ENCODE results near the gene PLA2G4B.

PLA2G4B gene

DNA sequence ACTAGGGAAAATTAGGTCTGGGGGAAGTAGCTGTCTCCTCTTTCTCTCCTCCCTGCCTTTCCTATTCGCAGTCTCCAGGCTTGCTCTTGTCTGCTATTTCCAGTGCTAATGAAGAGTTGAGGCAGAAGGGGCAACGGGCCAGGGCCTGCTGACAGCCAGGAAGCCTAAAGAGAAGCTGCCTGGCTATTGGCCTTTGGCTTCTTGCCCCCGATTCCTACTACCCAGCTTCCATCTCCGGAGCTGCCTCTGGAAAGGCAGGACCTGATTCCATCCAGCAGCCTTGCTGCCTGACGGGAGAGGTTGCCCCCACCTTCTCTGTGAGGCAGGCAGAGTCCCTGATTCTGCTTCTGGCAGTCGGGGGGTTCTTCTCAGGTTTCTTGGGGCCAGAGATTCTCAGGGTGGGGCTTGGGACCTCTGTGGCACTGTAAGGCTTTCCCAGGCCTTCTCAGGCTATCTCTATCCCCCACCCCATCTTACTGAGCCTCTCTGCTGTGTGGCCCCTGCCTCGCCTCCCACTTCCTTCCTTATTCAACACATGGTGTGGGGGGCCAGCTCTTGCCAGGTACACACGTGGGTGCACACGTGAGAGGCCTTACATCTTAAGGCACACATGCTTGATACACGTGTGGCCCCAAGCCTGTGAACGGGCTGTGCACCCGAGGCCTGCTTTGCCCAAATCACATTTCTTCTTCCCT, 29.0 kb upstream of the PLA2G4B start:
- DNase-seq: no peak

- DNase-seq: no peak
Measured at GRCh38 chr15:41810651-41811431, 27.8 kb upstream of the PLA2G4B start.

DNA sequence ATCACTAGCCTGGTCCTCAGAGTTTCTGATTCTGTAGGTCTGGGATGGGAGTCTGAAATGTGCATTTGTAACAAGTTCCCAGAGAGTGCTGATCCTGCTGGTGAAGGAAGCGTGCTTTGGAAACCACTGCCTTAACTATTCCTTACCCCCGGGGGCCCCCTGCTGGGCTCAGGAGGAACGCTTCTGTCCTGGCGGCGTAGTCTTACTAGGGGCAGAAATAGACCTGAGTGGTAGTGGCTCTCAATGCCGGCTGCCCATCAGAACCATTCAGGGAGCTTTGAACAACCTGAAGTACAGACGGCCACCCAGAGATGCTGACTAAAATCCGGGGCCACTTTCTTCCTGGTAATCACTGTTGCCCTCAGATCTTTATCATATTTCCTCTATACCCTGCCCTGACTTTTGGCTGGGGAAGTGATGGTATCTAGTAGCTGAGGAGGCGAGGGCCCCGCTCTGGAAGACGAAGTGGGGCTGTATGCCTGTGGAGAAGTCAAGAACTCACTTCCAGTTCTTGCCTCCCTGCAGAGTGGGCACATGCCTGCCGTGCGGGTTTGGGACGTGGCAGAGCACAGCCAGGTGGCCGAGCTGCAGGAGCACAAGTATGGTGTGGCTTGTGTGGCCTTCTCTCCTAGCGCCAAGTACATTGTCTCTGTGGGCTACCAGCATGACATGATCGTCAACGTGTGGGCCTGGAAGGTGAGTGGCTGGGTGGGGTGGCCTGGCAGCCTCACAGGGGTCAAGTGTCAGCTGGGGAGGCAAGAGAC, 27.0 kb upstream of the PLA2G4B start:
- peak; percentile 51 to 74 (median 68) for DNase-seq

- DNase-seq: no peak
Measured at GRCh38 chr15:41812820-41813375, 25.7 kb upstream of the PLA2G4B start.

DNA sequence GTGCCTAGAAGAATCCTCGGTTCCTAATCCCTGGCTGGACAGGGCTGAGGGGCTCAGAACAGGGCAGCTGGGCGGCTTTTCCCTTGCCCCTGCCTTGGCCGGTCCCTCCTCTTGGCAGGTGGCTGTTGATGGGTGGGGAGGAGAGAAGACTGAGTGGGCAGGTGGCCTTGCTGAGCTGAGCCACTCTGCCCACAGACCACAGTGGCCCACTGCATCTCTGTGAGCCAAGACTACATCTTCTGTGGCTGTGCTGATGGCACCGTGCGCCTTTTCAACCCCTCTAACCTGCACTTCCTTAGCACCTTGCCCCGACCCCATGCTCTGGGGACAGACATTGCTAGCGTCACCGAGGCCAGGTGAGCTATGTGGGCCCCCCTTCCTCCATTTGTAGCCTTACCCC, 25.2 kb upstream of the PLA2G4B start:
- DNase-seq: no peak

GRCh38 chr15:41814534-41814933, 24.1 kb upstream of the PLA2G4B start:
- DNase-seq: no peak

DNA sequence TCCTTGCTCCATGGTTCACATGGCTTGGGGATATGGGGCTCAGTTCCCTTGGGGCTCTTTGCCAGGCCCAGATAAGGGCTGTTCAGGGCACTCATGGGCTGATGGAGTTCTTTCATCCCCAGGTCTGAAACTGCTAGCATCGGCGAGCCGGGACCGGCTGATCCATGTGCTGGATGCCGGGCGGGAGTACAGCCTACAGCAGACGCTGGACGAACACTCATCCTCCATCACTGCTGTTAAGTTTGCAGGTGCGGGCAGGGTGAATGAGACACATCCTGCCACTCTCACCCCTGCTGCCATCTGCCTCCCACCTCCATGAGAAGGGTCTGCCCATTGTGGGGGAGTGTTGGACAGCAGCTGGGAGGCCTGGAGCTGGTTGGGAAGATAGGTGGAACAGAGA, 21.9 kb upstream of the PLA2G4B start:
- DNase-seq: no peak

DNA sequence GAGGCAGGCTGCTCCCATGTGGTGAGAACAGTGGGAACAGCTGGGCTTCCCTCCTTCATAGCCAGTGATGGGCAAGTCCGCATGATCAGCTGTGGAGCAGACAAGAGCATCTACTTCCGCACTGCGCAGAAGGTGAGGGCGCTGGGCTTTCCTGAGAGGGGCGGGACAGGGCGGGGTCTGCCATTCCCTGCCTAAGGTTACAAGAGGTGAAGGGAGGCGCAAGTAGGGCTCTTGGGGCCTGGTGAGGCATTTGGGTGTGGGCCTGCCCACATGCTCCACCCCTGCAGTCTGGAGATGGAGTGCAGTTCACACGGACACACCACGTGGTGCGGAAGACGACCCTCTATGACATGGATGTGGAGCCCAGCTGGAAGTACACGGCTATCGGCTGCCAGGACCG, 21.3 kb upstream of the PLA2G4B start:
- no peak for DNase-seq

GRCh38 chr15:41817781-41818180, 20.9 kb upstream of the PLA2G4B start:
- DNase-seq: no peak

GRCh38 chr15:41819455-41820050, 19.1 kb upstream of the PLA2G4B start:
- no peak for DNase-seq

DNA sequence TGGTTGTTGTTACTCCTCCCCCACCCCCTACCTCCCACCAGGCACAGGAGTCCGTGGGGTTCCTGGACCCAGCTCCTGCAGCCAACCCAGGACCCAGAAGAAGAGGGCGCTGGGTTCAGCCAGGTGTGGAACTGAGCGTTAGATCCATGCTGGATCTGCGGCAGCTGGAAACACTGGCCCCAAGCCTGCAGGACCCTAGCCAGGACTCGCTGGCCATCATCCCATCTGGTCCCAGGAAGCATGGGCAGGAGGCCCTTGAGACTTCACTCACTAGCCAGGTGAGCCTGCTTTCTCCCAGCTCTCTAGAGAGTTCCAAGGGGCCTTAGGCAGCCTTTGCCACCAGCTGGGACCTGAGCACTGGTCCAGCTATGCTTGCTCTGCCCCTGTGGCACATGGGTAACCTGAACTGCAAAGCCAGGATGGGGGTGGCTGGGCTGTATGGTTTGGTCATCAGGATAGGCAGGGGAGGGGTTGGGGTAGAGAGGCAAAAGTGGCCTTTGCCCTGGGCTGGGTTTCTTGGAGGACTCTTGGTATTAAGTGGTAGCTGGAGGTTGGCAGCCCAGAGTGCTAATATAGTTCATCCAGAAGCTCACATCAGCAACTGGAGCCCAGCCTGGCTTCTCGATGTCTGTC, 17.7 kb upstream of the PLA2G4B start:
- DNase-seq: no peak

- no peak for DNase-seq
Measured at GRCh38 chr15:41821831-41822230, 16.8 kb upstream of the PLA2G4B start.

- DNase-seq: no peak
Measured at GRCh38 chr15:41822471-41822870, 16.2 kb upstream of the PLA2G4B start.

- no peak for DNase-seq
Measured at GRCh38 chr15:41822957-41823356, 15.7 kb upstream of the PLA2G4B start.

GRCh38 chr15:41823502-41823901, 15.1 kb upstream of the PLA2G4B start:
- no peak for DNase-seq

GRCh38 chr15:41824062-41824745, 14.4 kb upstream of the PLA2G4B start:
- DNase-seq: no peak

- no peak for DNase-seq
Measured at GRCh38 chr15:41825145-41825544, 13.5 kb upstream of the PLA2G4B start.

DNA sequence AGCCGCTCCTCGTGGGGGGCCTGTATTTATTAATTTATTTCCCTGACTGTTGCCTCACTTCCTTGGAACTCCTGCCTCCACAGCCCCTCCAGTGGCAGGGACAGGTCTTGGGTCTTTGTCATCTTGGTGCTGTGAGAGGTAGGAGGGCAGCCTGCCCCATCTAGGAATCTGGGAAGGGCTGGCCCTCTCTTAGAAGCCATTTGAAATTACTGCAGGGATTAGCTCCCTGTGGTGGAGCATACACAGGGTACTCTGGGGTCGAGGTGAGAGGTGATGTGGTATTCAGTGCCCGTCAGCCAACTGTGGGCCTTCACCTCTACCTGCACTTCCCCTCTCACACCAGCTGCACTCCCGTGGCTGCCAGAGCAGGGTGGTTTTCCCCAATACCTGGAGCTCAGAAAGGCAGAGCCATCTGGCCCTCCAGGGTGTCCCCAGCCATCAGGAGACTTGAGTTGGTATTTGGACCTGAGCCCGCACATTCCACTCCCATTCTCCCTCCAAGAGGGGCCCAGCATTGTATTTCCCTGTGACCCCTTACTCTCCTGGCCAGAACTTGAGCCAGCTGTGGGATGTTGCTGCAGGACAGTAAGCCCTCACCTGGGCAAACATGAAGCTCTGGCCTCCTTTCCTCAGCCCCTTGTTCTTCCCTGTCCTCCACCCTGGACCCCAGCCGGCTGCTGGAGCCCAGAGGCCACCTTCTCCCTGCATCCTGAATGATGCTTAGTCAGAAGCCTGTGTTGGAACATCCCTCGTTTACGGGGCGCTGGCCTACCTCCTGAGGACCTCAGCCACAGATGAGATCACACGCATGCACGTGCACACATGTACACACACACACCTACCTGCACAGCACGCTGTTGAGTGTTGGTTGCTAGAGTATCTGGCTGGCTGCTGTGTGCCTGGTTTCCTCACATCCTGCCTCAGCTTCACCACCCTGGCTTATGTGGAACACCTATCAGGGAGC, 12.8 kb upstream of the PLA2G4B start:
- no peak for DNase-seq

- DNase-seq: peak in 2 of 6 experiments; percentile 32 to 52
Measured at GRCh38 chr15:41827290-41827879, 11.3 kb upstream of the PLA2G4B start.
